CD14-positive monocyte (primary cell): ENCODE results near the gene SPAG9. TPM values are rescaled to one million over a fixed set of nuclear protein-coding genes. Genes with fewer than 3 reads are reported as not detected.

Experiments
- DNase-seq, 3 donors: peaks; one replicate each; pipeline ENCODE4 v3.0.0-alpha.2; 2011 to 2022
- H2AFZ ChIP-seq: 2 replicates; pipeline ENCODE4 v1.6.0; 2012; ENCODE audit warnings: mild to moderate bottlenecking, low read depth, low read length, inconsistent platforms; ENCODE audit not compliant: insufficient read depth, poor library complexity, severe bottlenecking
- H3K27ac ChIP-seq, 2 donors: 1 replicate in 1 of 2; 2 replicates in 1 of 2; pipeline ENCODE4 v1.5.1; 2012 to 2013; ENCODE audit warnings: low read length in 2 of 2, control low read depth in 1 of 2, inconsistent platforms in 1 of 2, low read depth in 1 of 2, mild to moderate bottlenecking in 1 of 2
- H3K27me3 ChIP-seq, 2 donors: one replicate each; pipeline versions ENCODE4 v1.6.0 to v1.6.1; 2011 to 2013; ENCODE audit warnings: low read length in 2 of 2; ENCODE audit not compliant: control insufficient read depth in 2 of 2, insufficient read depth in 2 of 2
- H3K36me3 ChIP-seq, 2 donors: replicated peaks in 1 of 2; 1 replicate in 1 of 2; 2 replicates in 1 of 2; pipeline versions ENCODE4 v1.5.1 to v1.6.1; 2012 to 2013; ENCODE audit warnings: low read length in 2 of 2, control low read depth in 1 of 2, inconsistent platforms in 1 of 2, mild to moderate bottlenecking in 1 of 2; ENCODE audit not compliant: insufficient read depth in 2 of 2, control insufficient read depth in 1 of 2
- H3K4me1 ChIP-seq, 2 donors: 1 replicate in 1 of 2; 2 replicates in 1 of 2; pipeline versions ENCODE4 v1.5.1 to v1.6.1; 2012 to 2013; ENCODE audit warnings: low read length in 2 of 2, control low read depth in 1 of 2, inconsistent platforms in 1 of 2, mild to moderate bottlenecking in 1 of 2, moderate library complexity in 1 of 2; ENCODE audit not compliant: insufficient read depth in 2 of 2, control insufficient read depth in 1 of 2
- H3K4me2 ChIP-seq: replicated peaks from 2 replicates; pipeline ENCODE3; 2012; ENCODE audit warnings: low read length, moderate library complexity, mild to moderate bottlenecking; ENCODE audit not compliant: poor library complexity, severe bottlenecking; ENCODE audit errors: extremely low read depth
- H3K4me3 ChIP-seq, 3 experiments: fragments of 200-600 bp in 1 of 3; sonication (generic) in 1 of 3; replicated peaks in 1 of 3; 1 replicate in 2 of 3; 2 replicates in 1 of 3; pipeline ENCODE4 v1.5.1; 2011 to 2013; ENCODE audit warnings: low read length in 3 of 3, mild to moderate bottlenecking in 3 of 3, control low read depth in 2 of 3, low read depth in 2 of 3, inconsistent platforms in 1 of 3, moderate library complexity in 1 of 3
- H3K79me2 ChIP-seq: 2 replicates; pipeline ENCODE4 v1.6.0; 2012; ENCODE audit warnings: mild to moderate bottlenecking, control low read depth, inconsistent platforms, low read length, moderate library complexity; ENCODE audit not compliant: insufficient read depth
- H3K9ac ChIP-seq: 2 replicates; pipeline ENCODE4 v1.6.0; 2017; ENCODE audit warnings: low read length, mild to moderate bottlenecking; ENCODE audit not compliant: insufficient read depth, poor library complexity, severe bottlenecking
- H3K9me3 ChIP-seq, 2 donors: replicated peaks in 1 of 2; 1 replicate in 1 of 2; 2 replicates in 1 of 2; pipeline versions ENCODE4 v1.5.1 to v1.6.1; 2012 to 2013; ENCODE audit warnings: low read length in 2 of 2, control low read depth in 1 of 2; ENCODE audit not compliant: control insufficient read depth in 1 of 2, insufficient read depth in 1 of 2
- H4K20me1 ChIP-seq: 2 replicates; pipeline ENCODE4 v1.6.0; 2012; ENCODE audit warnings: mild to moderate bottlenecking, low read length, control low read depth, moderate library complexity; ENCODE audit not compliant: insufficient read depth
- H3K27ac Mint-ChIP-seq, 7 donors: one replicate each; pipeline ENCODE4 v1.8.0; 2020; ENCODE audit warnings: mild to moderate bottlenecking in 7 of 7, mixed read lengths in 7 of 7, moderate library complexity in 6 of 7, inconsistent platforms in 2 of 7
- H3K27me3 Mint-ChIP-seq, 3 donors: one replicate each; pipeline ENCODE4 v1.8.0; 2021 to 2022; ENCODE audit warnings: low read depth in 3 of 3, mild to moderate bottlenecking in 3 of 3, mixed read lengths in 3 of 3, moderate library complexity in 3 of 3, inconsistent platforms in 1 of 3
- H3K36me3 Mint-ChIP-seq, 2 donors: one replicate each; pipeline ENCODE4 v1.8.0; 2020; ENCODE audit warnings: mixed read lengths in 2 of 2, inconsistent platforms in 1 of 2, mild to moderate bottlenecking in 1 of 2
- H3K4me1 Mint-ChIP-seq: one replicate; pipeline ENCODE4 v1.8.0; 2020; ENCODE audit warnings: mild to moderate bottlenecking, mixed read lengths
- H3K4me3 Mint-ChIP-seq, 2 donors: one replicate each; pipeline ENCODE4 v1.8.0; 2020; ENCODE audit warnings: mild to moderate bottlenecking in 2 of 2, mixed read lengths in 2 of 2, moderate library complexity in 1 of 2
- H3K9me3 Mint-ChIP-seq, 7 donors: one replicate each; pipeline ENCODE4 v1.8.0; 2020 to 2022; ENCODE audit warnings: mixed read lengths in 7 of 7, mild to moderate bottlenecking in 6 of 7, moderate library complexity in 6 of 7, inconsistent platforms in 2 of 7
- CTCF ChIP-seq: fragments of 200-600 bp; IDR thresholded peaks from one replicate; pipeline ENCODE4 v1.8.0; 2022; ENCODE audit warnings: antibody characterized with exemption, mild to moderate bottlenecking
- WGBS: methylation state at CpG from one replicate; pipeline ENCODE4 v1.1.5; 2013; ENCODE audit warnings: missing lambda C conversion rate; ENCODE audit not compliant: insufficient coverage; 5-methylcytosine and 5-hydroxymethylcytosine counted together
- intact Hi-C, 2 donors: fragments of 100-400 bp; cut with micrococcal nuclease; formaldehyde crosslinking; loops; one replicate each; pipeline versions ENCODE4 v1.15.0 to v1.15.1; 2023
- polyA minus RNA-seq: library from RNA; depleted of rRNA, polyadenylated mRNA; stranded (reverse); fragments of >200 nt; gene quantifications from 2 replicates; pipeline ENCODE4 v1.2.3, GENCODE V29; 2012
- polyA plus RNA-seq, 3 donors: library from polyadenylated mRNA; depleted of rRNA in 1 of 3; unstranded in 2 of 3; stranded (reverse) in 1 of 3; fragments of 300-500 nt in 2 of 3; fragments of >200 nt in 1 of 3; fragmentation: Illumina TruSeq in 2 of 3; gene quantifications; 1 replicate in 2 of 3; 2 replicates in 1 of 3; pipeline ENCODE4 v1.2.3, GENCODE V29; 2012 to 2021
- total RNA-seq, 12 experiments: library from RNA in 1 of 12; stranded (reverse) in 1 of 12; fragments of 120-200 nt in 1 of 12; gene quantifications; one replicate each; pipeline ENCODE4 v1.2.4 and lab custom pipeline; 2013 to 2026; ENCODE audit warnings: mixed read lengths in 6 of 12, inconsistent platforms in 1 of 12

Gene SPAG9
- total RNA-seq (2013): 54.3 TPM
- polyA plus RNA-seq (10 to 100 TPM in 1 of 3 donors, 1 to 10 TPM in 2; 4.9 to 33.1 (median 8.5) TPM), polyA minus RNA-seq (32.1 and 34.1 TPM in 2 replicates), total RNA-seq (lab: John Stamatoyannopoulos, UW) (698 to 1,077 (median 872) reads per million in 11 experiments)

GRCh38 chr17:51120739-51121619, at the start of gene SPAG9:
Gene SPAG9, minus strand, starts transcription at chr17:51120868. Its CDS starts 212 bp downstream, at chr17:51120656.
- under 1% methylated on average over 55 of the region's 68 CpGs for WGBS
- no peak for TF ChIP-seq CTCF
- H3K9me3 Mint-ChIP-seq: no peaks in the 10 kb centered on the region
- Histone ChIP-seq H3K4me2 (peak within 1 kb of the TSS; percentile 87), H3K4me3 (peak within 1 kb of the TSS; percentile 98 to 99 (median 99)), H2AFZ (peak within 1 kb of the TSS; percentile 50), H3K36me3 (no peaks in the 10 kb centered on the region), H3K27ac (peak within 1 kb of the TSS; percentile 99 to 100), H4K20me1 (peaks cover 42% of the 10 kb centered on the region), H3K9ac (peak within 1 kb of the TSS; percentile 99), H3K27me3 (no peaks in the 10 kb centered on the region), H3K9me3 (no peaks in the 10 kb centered on the region), H3K79me2 (peaks cover 46% of the 10 kb centered on the region), H3K4me1 (peaks cover 27 to 29% of the 10 kb centered on the region in 2 donors)
- intact Hi-C loops: loop anchor here (1.0 to 5.0 kb wide), 4 partner anchors 32 to 141 kb away; partner anchors contain the start of genes NME1 (in 2 of the 2), MBTD1 (in 1 of the 2) and UTP18 (in 1 of the 2)
- peaks cover 4 to 15% of the 10 kb centered on the region in 2 donors for H3K36me3 Mint-ChIP-seq
- no peaks in the 10 kb centered on the region for H3K27me3 Mint-ChIP-seq
- peak within 1 kb of the TSS; percentile 100 for H3K27ac Mint-ChIP-seq
- H3K4me3 Mint-ChIP-seq: peak within 1 kb of the TSS; percentile 95 to 97
- peaks cover 51% of the 10 kb centered on the region for H3K4me1 Mint-ChIP-seq
- peak; percentile 95 to 97 (median 97) for DNase-seq

- peaks cover 16 to 24% of the 10 kb centered on the region in 2 donors for H3K4me1 ChIP-seq
- no CpG with 5 or more reads among the region's 1 CpG for WGBS
- H3K9ac ChIP-seq: no peak overlapping the region
- no peaks in the 10 kb centered on the region for H3K27me3 ChIP-seq
- H3K9me3 ChIP-seq: no peaks in the 10 kb centered on the region
- no peak for DNase-seq
- Mint-ChIP-seq H3K27ac (peak overlapping the region in 2 of 7 donors; percentile 13 to 82), H3K4me3 (no peak overlapping the region), H3K36me3 (peaks cover 41 to 43% of the 10 kb centered on the region in 2 donors), H3K9me3 (no peaks in the 10 kb centered on the region), H3K27me3 (peaks cover 0 to 2% (median 0%) of the 10 kb centered on the region in 3 donors), H3K4me1 (peaks cover 23% of the 10 kb centered on the region)
- H2AFZ ChIP-seq: no peak overlapping the region
- no peak overlapping the region for H3K27ac ChIP-seq
- no peak overlapping the region for H3K4me3 ChIP-seq
- H3K79me2 ChIP-seq: peaks cover 8% of the 10 kb centered on the region
- intact Hi-C loops: no loop called here
- no peak for TF ChIP-seq CTCF
- H4K20me1 ChIP-seq: no peaks in the 10 kb centered on the region
- H3K36me3 ChIP-seq: peaks cover 23 to 56% of the 10 kb centered on the region in 2 donors
- H3K4me2 ChIP-seq: no peak overlapping the region
These were observed 48.7 kb upstream of the SPAG9 start for GRCh38 chr17:51169340-51169739.
